B cell (primary cell): ENCODE data around the gene LRRC8E. TPM values are rescaled to one million over a fixed set of nuclear protein-coding genes. Genes with fewer than 3 reads are reported as not detected.

Experiments
- ATAC-seq: fragments of 200-7000 bp; cut with Tn5 transposase; one replicate; pipeline ENCODE4 v1.10.0; 2021; ENCODE audit warnings: low read depth, mild to moderate bottlenecking, moderate number of reproducible peaks, moderate library complexity
- CTCF ChIA-PET: fragments of 350-600 bp; sonication (Branson Sonifier 250); formaldehyde crosslinking; loops from one replicate; lab custom pipeline; 2021; ENCODE audit warnings: antibody characterized with exemption, inconsistent platforms; lab: Charles Lee
- POLR2A ChIA-PET: fragments of 350-600 bp; sonication (Branson Sonifier 250); formaldehyde crosslinking; loops from one replicate; lab custom pipeline; 2021; ENCODE audit warnings: antibody characterized with exemption; lab: Charles Lee
- DNase-seq: peaks from one replicate; pipeline ENCODE4 v3.0.0; 2013
- H2AFZ ChIP-seq: 2 replicates; pipeline ENCODE4 v1.6.1; 2012; ENCODE audit warnings: mild to moderate bottlenecking, low read depth, low read length; ENCODE audit not compliant: insufficient read depth, poor library complexity, severe bottlenecking
- H3K27ac ChIP-seq, 2 donors: 1 replicate in 1 of 2; 2 replicates in 1 of 2; pipeline ENCODE4 v1.5.1; 2012 to 2013; ENCODE audit warnings: low read length in 2 of 2, mild to moderate bottlenecking in 2 of 2, moderate library complexity in 1 of 2
- H3K27me3 ChIP-seq, 4 experiments: fragments of 200-600 bp in 1 of 4; sonication (generic) in 1 of 4; replicated peaks in 1 of 4; 1 replicate in 2 of 4; 2 replicates in 2 of 4; pipeline versions ENCODE4 v1.6.1 to v1.7.0; 2013 to 2016; ENCODE audit warnings: low read length in 3 of 4, mild to moderate bottlenecking in 2 of 4, mixed read lengths in 1 of 4, moderate library complexity in 1 of 4; ENCODE audit not compliant: insufficient read depth in 4 of 4, control insufficient read depth in 3 of 4; ENCODE audit errors: control extremely low read depth in 1 of 4
- H3K36me3 ChIP-seq, 2 experiments: replicated peaks in 1 of 2; 1 replicate in 1 of 2; 2 replicates in 1 of 2; pipeline versions ENCODE4 v1.6.1 to v1.7.1; 2013; ENCODE audit warnings: low read length in 1 of 2; ENCODE audit not compliant: insufficient read depth in 2 of 2, control insufficient read depth in 1 of 2; ENCODE audit errors: control extremely low read depth in 1 of 2, extremely low read depth in 1 of 2
- H3K4me1 ChIP-seq, 2 donors: fragments of 200-600 bp in 1 of 2; sonication (generic) in 1 of 2; 1 replicate in 1 of 2; 2 replicates in 1 of 2; pipeline versions ENCODE4 v1.5.1 to v1.6.1; 2013 to 2017; ENCODE audit warnings: low read length in 2 of 2; ENCODE audit not compliant: control insufficient read depth in 2 of 2, insufficient read depth in 2 of 2
- H3K4me2 ChIP-seq: replicated peaks from 2 replicates; pipeline ENCODE3; 2012; ENCODE audit warnings: mild to moderate bottlenecking, low read depth, low read length; ENCODE audit not compliant: poor library complexity, severe bottlenecking
- H3K4me3 ChIP-seq, 5 experiments: fragments of 200-600 bp in 1 of 5; sonication (generic) in 1 of 5; 1 replicate in 3 of 5; 2 replicates in 2 of 5; pipeline versions ENCODE4 v1.5.1 to v1.7.0; 2011 to 2016; ENCODE audit warnings: low read length in 4 of 5, mild to moderate bottlenecking in 4 of 5, low read depth in 2 of 5, control low read depth in 1 of 5, moderate library complexity in 1 of 5; ENCODE audit not compliant: insufficient read depth in 1 of 5; ENCODE audit errors: control extremely low read depth in 1 of 5, extremely low read depth in 1 of 5
- H3K79me2 ChIP-seq: fragments of 200-600 bp; sonication (generic); one replicate; pipeline ENCODE4 v1.6.0; 2016; ENCODE audit warnings: low read length; ENCODE audit not compliant: control insufficient read depth, insufficient read depth
- H3K9ac ChIP-seq: fragments of 200-600 bp; sonication (generic); 2 replicates; pipeline ENCODE4 v1.6.1; 2017; ENCODE audit warnings: mild to moderate bottlenecking, low read length, moderate library complexity
- H3K9me3 ChIP-seq, 3 donors: one replicate each; pipeline versions ENCODE4 v1.6.1 to v1.7.1; 2013; ENCODE audit warnings: low read length in 2 of 3; ENCODE audit not compliant: control insufficient read depth in 2 of 3, insufficient read depth in 1 of 3; ENCODE audit errors: control extremely low read depth in 1 of 3
- H4K20me1 ChIP-seq: 2 replicates; pipeline ENCODE4 v1.6.0; 2012; ENCODE audit warnings: mild to moderate bottlenecking, low read length; ENCODE audit not compliant: insufficient read depth, control insufficient read depth, poor library complexity, severe bottlenecking
- H3K27ac Mint-ChIP-seq: one replicate; pipeline ENCODE4 v1.8.0; 2021; ENCODE audit warnings: mixed read lengths
- H3K27me3 Mint-ChIP-seq: one replicate; pipeline ENCODE4 v1.8.0; 2021; ENCODE audit warnings: mixed read lengths
- H3K4me1 Mint-ChIP-seq: one replicate; pipeline ENCODE4 v1.8.0; 2021; ENCODE audit warnings: mixed read lengths
- H3K4me3 Mint-ChIP-seq: one replicate; pipeline ENCODE4 v1.8.0; 2021; ENCODE audit warnings: mixed read lengths
- H3K9me3 Mint-ChIP-seq: one replicate; pipeline ENCODE4 v1.8.0; 2022; ENCODE audit warnings: mixed read lengths; ENCODE audit not compliant: insufficient read depth
- EZH2 ChIP-seq: IDR thresholded peaks from 2 replicates; pipeline ENCODE4 v1.6.1; 2012; ENCODE audit warnings: borderline replicate concordance, low read depth, mild to moderate bottlenecking, moderate library complexity, low read length; ENCODE audit not compliant: insufficient read depth, poor library complexity, severe bottlenecking
- WGBS: methylation state at CpG from one replicate; pipeline ENCODE4 v1.1.5; 2013; ENCODE audit warnings: missing lambda C conversion rate; ENCODE audit not compliant: insufficient coverage; 5-methylcytosine and 5-hydroxymethylcytosine counted together
- intact Hi-C: fragments of 100-400 bp; cut with micrococcal nuclease; formaldehyde crosslinking; loops from one replicate; pipeline ENCODE4 v1.10.0; 2022
- polyA plus RNA-seq: library from polyadenylated mRNA; depleted of rRNA; stranded (reverse); fragments of >200 nt; gene quantifications from 2 replicates; pipeline ENCODE4 v1.2.3, GENCODE V29; 2012
- total RNA-seq, 2 donors: library from RNA; stranded (reverse); fragments of 120-200 nt in 1 of 2; gene quantifications; 1 replicate in 1 of 2; 2 replicates in 1 of 2; pipeline versions ENCODE4 v1.2.3 to v1.2.4, GENCODE V29; 2013 to 2022
- TF ChIP-seq, protein P1 (sequence below): fragments of 200-600 bp; IDR thresholded peaks from one replicate; pipeline ENCODE4 v1.8.0; 2022; ENCODE audit warnings: antibody characterized with exemption, mild to moderate bottlenecking

Gene LRRC8E
- total and polyA plus RNA-seq, 2 donors (not counting 1 experiment from before 2014, with no cell fraction given) = not detected

DNA sequence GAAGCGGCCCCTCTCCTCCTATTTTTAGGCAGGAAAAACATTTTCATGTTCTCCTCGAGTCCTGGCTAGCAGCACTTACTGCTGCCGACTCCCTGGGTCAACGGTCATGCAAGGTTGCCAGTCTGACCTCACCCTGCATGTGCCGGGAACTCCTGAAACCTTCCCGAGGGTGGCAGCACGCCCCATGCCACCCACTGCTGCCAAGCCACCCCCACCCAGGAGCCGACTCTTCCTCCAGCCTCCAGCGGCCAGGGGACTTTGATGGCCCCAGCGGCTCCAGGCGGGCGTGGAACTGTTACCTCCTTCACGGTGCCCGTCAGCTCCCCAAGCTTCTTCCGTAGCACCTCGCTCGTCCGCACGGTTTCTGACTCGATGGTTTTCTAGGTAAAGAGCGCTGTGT lies 46.5 kb downstream of the LRRC8E start:
- no peak overlapping the region for H2AFZ ChIP-seq
- TF ChIP-seq, protein P1, sequence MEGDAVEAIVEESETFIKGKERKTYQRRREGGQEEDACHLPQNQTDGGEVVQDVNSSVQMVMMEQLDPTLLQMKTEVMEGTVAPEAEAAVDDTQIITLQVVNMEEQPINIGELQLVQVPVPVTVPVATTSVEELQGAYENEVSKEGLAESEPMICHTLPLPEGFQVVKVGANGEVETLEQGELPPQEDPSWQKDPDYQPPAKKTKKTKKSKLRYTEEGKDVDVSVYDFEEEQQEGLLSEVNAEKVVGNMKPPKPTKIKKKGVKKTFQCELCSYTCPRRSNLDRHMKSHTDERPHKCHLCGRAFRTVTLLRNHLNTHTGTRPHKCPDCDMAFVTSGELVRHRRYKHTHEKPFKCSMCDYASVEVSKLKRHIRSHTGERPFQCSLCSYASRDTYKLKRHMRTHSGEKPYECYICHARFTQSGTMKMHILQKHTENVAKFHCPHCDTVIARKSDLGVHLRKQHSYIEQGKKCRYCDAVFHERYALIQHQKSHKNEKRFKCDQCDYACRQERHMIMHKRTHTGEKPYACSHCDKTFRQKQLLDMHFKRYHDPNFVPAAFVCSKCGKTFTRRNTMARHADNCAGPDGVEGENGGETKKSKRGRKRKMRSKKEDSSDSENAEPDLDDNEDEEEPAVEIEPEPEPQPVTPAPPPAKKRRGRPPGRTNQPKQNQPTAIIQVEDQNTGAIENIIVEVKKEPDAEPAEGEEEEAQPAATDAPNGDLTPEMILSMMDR = no peak
- TF ChIP-seq EZH2 = no peak
- ChIA-PET CTCF (interaction anchor here (1.8 kb wide), 1 partner anchor 9 kb away, joined by 9 read pairs; the partner anchor contains the start of gene TIMM44), POLR2A (no interaction called here)
- H4K20me1 ChIP-seq = peaks cover 22% of the 10 kb centered on the region
- no peak for DNase-seq
- H3K9ac ChIP-seq = no peak overlapping the region
- Mint-ChIP-seq H3K4me1 (peaks cover 2% of the 10 kb centered on the region), H3K4me3 (no peak overlapping the region), H3K9me3 (no peaks in the 10 kb centered on the region), H3K27ac (no peak overlapping the region), H3K27me3 (no peaks in the 10 kb centered on the region)
- H3K27me3 ChIP-seq = no peaks in the 10 kb centered on the region
- no peaks in the 10 kb centered on the region for H3K4me1 ChIP-seq
- no peak for ATAC-seq
- no peak overlapping the region for H3K27ac ChIP-seq
- H3K4me2 ChIP-seq = no peak overlapping the region
- H3K36me3 ChIP-seq = peaks cover 2 to 69% of the 10 kb centered on the region in 2 experiments
- intact Hi-C loops = no loop called here
- no peaks in the 10 kb centered on the region for H3K9me3 ChIP-seq
- H3K4me3 ChIP-seq = no peak overlapping the region
- WGBS = 92% methylated on average over 20 of the region's 21 CpGs
- peaks cover 11% of the 10 kb centered on the region for H3K79me2 ChIP-seq

- ChIA-PET POLR2A (interaction anchor here (0.7 to 0.9 kb wide), 2 partner anchors 20 to 533 kb away, joined by 3 to 5 read pairs; no protein-coding TSS in a partner anchor), CTCF (interaction anchor here (0.9 to 1.9 kb wide), 3 partner anchors 12 to 319 kb away, joined by 3 to 5 read pairs (median 4); no protein-coding TSS in a partner anchor)
- TF ChIP-seq, protein P1 = no peak
- TF ChIP-seq EZH2 = no peak
- H3K36me3 ChIP-seq = peaks cover 0 to 36% of the 10 kb centered on the region in 2 experiments
- no peaks in the 10 kb centered on the region for H3K27me3 ChIP-seq
- H3K9ac ChIP-seq = no peak overlapping the region
- peaks cover 30% of the 10 kb centered on the region for H3K4me1 Mint-ChIP-seq
- H3K79me2 ChIP-seq = peaks cover 47% of the 10 kb centered on the region
- H3K4me3 Mint-ChIP-seq = peak overlapping the region; percentile 27
- H4K20me1 ChIP-seq = peaks cover 9% of the 10 kb centered on the region
- no peak for ATAC-seq
- H3K27ac Mint-ChIP-seq = no peak overlapping the region
- no peak overlapping the region for H3K27ac ChIP-seq
- no peaks in the 10 kb centered on the region for H3K27me3 Mint-ChIP-seq
- peaks cover 12 to 21% of the 10 kb centered on the region in 2 donors for H3K4me1 ChIP-seq
- H3K9me3 Mint-ChIP-seq = no peaks in the 10 kb centered on the region
- intact Hi-C loops = loop anchor here (5.0 kb wide), 1 partner anchor 89 kb away; no protein-coding TSS in a partner anchor
- no peak overlapping the region for H2AFZ ChIP-seq
- 96% methylated on average over 13 of the region's 13 CpGs for WGBS
- H3K4me3 ChIP-seq = no peak overlapping the region
- H3K4me2 ChIP-seq = no peak overlapping the region
- no peaks in the 10 kb centered on the region for H3K9me3 ChIP-seq
- DNase-seq = no peak
Observed at GRCh38 chr19:7940841-7941240, 52.5 kb downstream of the LRRC8E start.
